HTR-8/SVneo (cell line): ENCODE results near the gene CEP120.
"Not testable (repeated sequence)": the region's sequence is repeated elsewhere in the genome, so short reads cannot be mapped to it uniquely, and the experiment has no call there.

Experiments used
- DNase-seq: peaks from one replicate; pipeline ENCODE4 v3.0.0; 2011; ENCODE audit warnings: low spot score, mixed read lengths; ENCODE audit not compliant: insufficient read length
- FAIRE-seq: peaks from 2 replicates; lab custom pipeline; 2011; peaks lifted over from hg19 to GRCh38; lab: Jason Lieb, UNC

Gene CEP120

GRCh38 chr5:123439709-123440108 is 16.5 kb upstream of the CEP120 start:
- no peak for DNase-seq
- no peak for FAIRE-seq

- no peak for DNase-seq
- no peak for FAIRE-seq
Measured at GRCh38 chr5:123438902-123439301, 15.7 kb upstream of the CEP120 start.

GRCh38 chr5:123438244-123438643 is 15.0 kb upstream of the CEP120 start:
- no peak for FAIRE-seq
- DNase-seq: no peak

- DNase-seq (no peak), FAIRE-seq (no peak)
Measured at GRCh38 chr5:123436201-123436600, 13.0 kb upstream of the CEP120 start.

- FAIRE-seq: no peak
- DNase-seq: no peak
Measured at GRCh38 chr5:123434796-123435195, 11.6 kb upstream of the CEP120 start.

GRCh38 chr5:123433596-123433995 is 10.4 kb upstream of the CEP120 start:
- no peak for FAIRE-seq
- no peak for DNase-seq

- not testable (repeated sequence) for DNase-seq, FAIRE-seq
Measured at GRCh38 chr5:123430441-123430840, 7.2 kb upstream of the CEP120 start.

GRCh38 chr5:123429993-123430392 is 6.8 kb upstream of the CEP120 start:
- DNase-seq (peak; percentile 10), FAIRE-seq (no peak)

GRCh38 chr5:123429221-123429954 is 6.2 kb upstream of the CEP120 start:
- FAIRE-seq: no peak
- DNase-seq: no peak

- no peak for FAIRE-seq
- DNase-seq: no peak
Measured at GRCh38 chr5:123428521-123429220, 5.5 kb upstream of the CEP120 start.

- no peak for DNase-seq
- no peak for FAIRE-seq
Measured at GRCh38 chr5:123427281-123427680, 4.1 kb upstream of the CEP120 start.

GRCh38 chr5:123425431-123425830 is 2.2 kb upstream of the CEP120 start:
- no peak for FAIRE-seq
- DNase-seq: no peak

GRCh38 chr5:123422433-123423277 is 548 bp downstream of the CEP120 start:
- FAIRE-seq: no peak
- DNase-seq: peak; percentile 5

GRCh38 chr5:123421773-123422172 is 1.4 kb downstream of the CEP120 start:
- FAIRE-seq: no peak
- DNase-seq: no peak

- no peak for FAIRE-seq
- no peak for DNase-seq
Measured at GRCh38 chr5:123414974-123415373, 8.2 kb downstream of the CEP120 start.

- DNase-seq: no peak
- FAIRE-seq: no peak
Measured at GRCh38 chr5:123412206-123412605, 11.0 kb downstream of the CEP120 start.

GRCh38 chr5:123401999-123402398 is 21.2 kb downstream of the CEP120 start:
- FAIRE-seq, DNase-seq: not testable (repeated sequence)

GRCh38 chr5:123401320-123401719 is 21.9 kb downstream of the CEP120 start:
- no peak for DNase-seq
- no peak for FAIRE-seq

- not testable (repeated sequence) for FAIRE-seq, DNase-seq
Measured at GRCh38 chr5:123400870-123401291, 22.3 kb downstream of the CEP120 start.

GRCh38 chr5:123398058-123398733 is 25.0 kb downstream of the CEP120 start:
- FAIRE-seq (no peak), DNase-seq (no peak)
